Sciatic nerve (tissue), 2 donors: ENCODE results near the gene KRTAP1-1. TPM values are rescaled to one million over a fixed set of nuclear protein-coding genes. Genes with fewer than 3 reads are reported as not detected.
"Not testable (repeated sequence)": the region's sequence is repeated elsewhere in the genome, so short reads cannot be mapped to it uniquely, and the experiment has no call there.

Experiments
- ATAC-seq: fragments of 200-7000 bp; cut with Tn5 transposase; one replicate; pipeline ENCODE4 v1.9.1; 2020; ENCODE audit warnings: mild to moderate bottlenecking, moderate library complexity
- DNase-seq: peaks from one replicate; pipeline ENCODE4 v3.0.0-alpha.2; 2020; ENCODE audit warnings: low spot score
- intact Hi-C: fragments of 100-400 bp; cut with DNase I; formaldehyde crosslinking; loops from one replicate; pipeline ENCODE4 v1.14.2; 2022
- total RNA-seq: library from RNA; stranded (reverse); fragmentation: NEBNext Ultra II Directional; extraction: Animal tissue kit (Norgen Biotek cat#: 25700); gene quantifications from one replicate; pipeline ENCODE4 v1.2.1, GENCODE V29; 2021
- donor health status: DM: no; HTN: no; CAD: no.
- donor health status: DM: no; HTN: no; CAD: no.

Gene KRTAP1-1
- total RNA-seq, 1 donor from 2014 or later: not detected

- not testable (repeated sequence) for ATAC-seq
These were observed 18.2 kb upstream of the KRTAP1-1 start for GRCh38 chr17:41059276-41060051.

GRCh38 chr17:41058741-41059140 lies 17.5 kb upstream of the KRTAP1-1 start:
- no peak for ATAC-seq
- intact Hi-C loops: no loop called here
- no peak for DNase-seq

More at GRCh38 chr17:41059276-41060051, 18.2 kb upstream of the KRTAP1-1 start:
- DNase-seq, intact Hi-C loops: not testable (repeated sequence)

GRCh38 chr17:41057547-41057946 lies 16.3 kb upstream of the KRTAP1-1 start:
- intact Hi-C loops: no loop called here
- DNase-seq: no peak
- ATAC-seq: no peak

GRCh38 chr17:41055130-41055529 lies 13.9 kb upstream of the KRTAP1-1 start, which contains the start of gene KRTAP2-2:
Gene KRTAP2-2, minus strand, starts transcription at chr17:41055230. Its CDS starts 19 bp downstream, at chr17:41055211.
- intact Hi-C loops, DNase-seq, ATAC-seq: not testable (repeated sequence)

- ATAC-seq, DNase-seq, intact Hi-C loops: not testable (repeated sequence)
These were observed 13.3 kb upstream of the KRTAP1-1 start for GRCh38 chr17:41054556-41054955.

GRCh38 chr17:41054025-41054424 lies 12.8 kb upstream of the KRTAP1-1 start:
- DNase-seq: no peak
- intact Hi-C loops: no loop called here
- ATAC-seq: no peak

- ATAC-seq (no peak), DNase-seq (no peak)
- intact Hi-C loops: no loop called here
These were observed 11.3 kb upstream of the KRTAP1-1 start for GRCh38 chr17:41052566-41052965.

GRCh38 chr17:41049110-41049509 lies 7.9 kb upstream of the KRTAP1-1 start:
- DNase-seq (no peak), ATAC-seq (no peak)
- intact Hi-C loops: no loop called here

GRCh38 chr17:41048441-41048840 lies 7.2 kb upstream of the KRTAP1-1 start:
- intact Hi-C loops: no loop called here
- no peak for ATAC-seq
- DNase-seq: no peak

GRCh38 chr17:41046735-41047465 lies 5.7 kb upstream of the KRTAP1-1 start, which contains the start of gene KRTAP2-1:
Gene KRTAP2-1, minus strand, starts transcription at chr17:41047316. Its CDS starts 49 bp downstream, at chr17:41047267.
- DNase-seq, ATAC-seq, intact Hi-C loops: not testable (repeated sequence)

- no peak for ATAC-seq
- intact Hi-C loops: no loop called here
- DNase-seq: no peak
These were observed 1.7 kb upstream of the KRTAP1-1 start for GRCh38 chr17:41042953-41043352.

- ATAC-seq: no peak
- intact Hi-C loops: no loop called here
- DNase-seq: no peak
These were observed 3.3 kb downstream of the KRTAP1-1 start for GRCh38 chr17:41037853-41038350.

- ATAC-seq, DNase-seq, intact Hi-C loops: not testable (repeated sequence)
These were observed 6.8 kb downstream of the KRTAP1-1 start, which contains the start of gene KRTAP1-3 for GRCh38 chr17:41034346-41034935. Gene KRTAP1-3, minus strand, starts transcription at chr17:41034874. Its CDS starts 53 bp downstream, at chr17:41034821.

GRCh38 chr17:41029633-41030245 lies 11.5 kb downstream of the KRTAP1-1 start, which contains the start of gene KRTAP1-4:
Gene KRTAP1-4, minus strand, starts transcription at chr17:41030195. Its CDS starts 117 bp downstream, at chr17:41030078.
- no peak for ATAC-seq
- intact Hi-C loops: no loop called here
- DNase-seq: no peak

GRCh38 chr17:41026715-41027471 lies 14.4 kb downstream of the KRTAP1-1 start, which contains the start of gene KRTAP1-5:
Gene KRTAP1-5, minus strand, starts transcription at chr17:41027208. Its CDS starts 53 bp downstream, at chr17:41027155.
- no peak for DNase-seq
- intact Hi-C loops: no loop called here
- no peak for ATAC-seq

GRCh38 chr17:41024697-41025096 lies 16.6 kb downstream of the KRTAP1-1 start:
- DNase-seq (no peak), ATAC-seq (no peak)
- intact Hi-C loops: no loop called here

- no peak for ATAC-seq
- intact Hi-C loops: no loop called here
- DNase-seq: no peak
These were observed 20.9 kb downstream of the KRTAP1-1 start for GRCh38 chr17:41020336-41020735.

GRCh38 chr17:41019415-41019814 lies 21.8 kb downstream of the KRTAP1-1 start:
- intact Hi-C loops: no loop called here
- DNase-seq: no peak
- ATAC-seq: no peak
